ENCODE data around the gene ELOVL7.
"Not testable (repeated sequence)": the region's sequence is repeated elsewhere in the genome, so short reads cannot be mapped to it uniquely, and the experiment has no call there.

Gene ELOVL7

DNA sequence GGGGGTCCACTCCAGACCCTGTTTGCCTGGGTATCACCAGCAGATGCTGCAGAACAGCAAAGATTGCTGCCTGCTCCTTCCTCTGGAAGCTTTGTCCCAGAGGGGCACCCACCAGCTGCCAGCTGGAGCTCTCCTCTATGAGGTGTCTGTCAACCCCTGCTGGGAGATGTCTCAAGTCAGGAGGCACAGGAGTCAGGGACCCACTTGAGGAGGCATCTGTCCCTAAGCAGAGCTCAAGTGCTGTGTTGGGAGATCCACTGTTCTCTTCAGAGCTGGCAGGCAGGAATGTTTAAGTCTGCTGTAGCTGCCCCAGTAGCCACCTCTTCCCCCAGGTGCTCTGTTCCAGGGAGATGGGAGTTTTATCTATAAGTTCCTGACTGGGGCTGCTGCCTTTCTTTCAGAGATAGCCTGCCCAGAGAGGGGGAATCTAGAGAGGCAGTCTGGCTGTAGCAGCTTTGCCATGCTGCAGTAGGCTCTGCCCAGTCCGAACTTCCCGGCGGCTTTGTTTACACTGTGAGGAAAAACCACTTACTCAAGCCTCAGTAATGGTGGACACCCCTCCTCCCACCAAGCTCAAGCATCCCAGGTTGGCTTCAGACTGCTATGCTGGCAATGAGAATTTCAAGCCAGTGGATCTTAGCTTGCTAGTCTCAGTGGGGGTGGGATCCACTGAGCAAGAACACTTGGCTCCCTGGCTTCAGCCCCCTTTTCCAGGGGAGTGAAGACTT lies 128.7 kb downstream of the ELOVL7 start:
- not testable (repeated sequence) for DNase-seq (ENCODE audit: low read depth in 2 of 2)

DNA sequence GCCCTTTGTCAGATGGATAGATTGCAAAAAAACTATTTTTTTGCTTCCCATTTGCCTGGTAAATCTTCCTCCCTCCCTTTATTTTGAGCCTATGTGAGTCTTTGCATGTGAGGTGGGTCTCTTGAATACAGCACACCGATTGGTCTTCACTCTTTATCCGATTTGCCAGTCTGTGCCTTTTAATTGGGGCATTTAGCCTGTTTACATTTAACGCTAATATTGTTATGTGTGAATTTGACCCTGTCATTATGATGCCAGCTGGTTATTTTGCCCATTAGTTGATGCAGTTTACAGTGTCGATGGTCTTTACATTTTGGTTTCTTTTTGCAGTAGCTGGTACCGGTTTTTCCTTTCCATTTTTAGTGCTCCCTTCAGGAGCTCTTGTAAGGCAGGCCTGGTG lies 131.1 kb downstream of the ELOVL7 start:
- DNase-seq (ENCODE audit: low read depth in 2 of 2): no peak

DNA sequence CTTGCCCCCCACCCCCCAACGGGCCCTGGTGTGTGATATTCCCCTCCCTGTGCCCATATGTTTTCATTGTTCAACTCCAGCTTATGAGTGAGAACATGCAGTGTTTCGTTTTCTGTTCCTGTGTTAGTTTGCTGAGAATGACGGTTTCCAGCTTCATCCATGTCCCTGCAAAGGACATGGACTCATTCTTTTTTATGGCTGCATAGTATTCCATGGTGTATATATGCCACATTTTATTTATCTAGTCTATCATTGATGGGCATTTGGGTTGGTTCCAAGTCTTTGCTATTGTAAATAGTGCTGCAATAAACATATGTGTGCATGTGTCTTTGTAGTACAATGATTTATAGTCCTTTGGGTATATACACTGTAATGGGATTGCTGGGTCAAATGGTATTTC lies 132.2 kb downstream of the ELOVL7 start:
- DNase-seq (ENCODE audit: low read depth in 2 of 2): not testable (repeated sequence)

DNA sequence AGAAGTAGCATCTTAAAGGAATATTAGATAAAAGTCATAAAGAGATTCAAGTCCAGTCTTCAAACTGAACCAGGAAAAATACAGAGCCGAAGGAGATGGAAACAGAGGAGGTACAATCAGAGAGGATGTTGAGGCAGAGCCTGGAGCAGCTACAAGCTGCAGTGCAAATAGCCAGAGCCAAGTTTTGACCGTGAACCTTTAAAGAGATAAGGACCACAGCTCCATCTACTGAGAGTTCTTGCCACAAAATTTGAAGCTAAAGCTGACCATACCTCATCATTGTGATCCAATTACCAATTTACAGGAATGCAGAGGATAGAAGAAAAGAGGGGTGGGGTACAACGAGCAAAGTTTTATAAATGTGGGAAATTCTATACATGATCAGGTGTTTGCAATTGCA lies 133.7 kb downstream of the ELOVL7 start:
- no peak for DNase-seq (ENCODE audit: low read depth in 2 of 2)

DNA sequence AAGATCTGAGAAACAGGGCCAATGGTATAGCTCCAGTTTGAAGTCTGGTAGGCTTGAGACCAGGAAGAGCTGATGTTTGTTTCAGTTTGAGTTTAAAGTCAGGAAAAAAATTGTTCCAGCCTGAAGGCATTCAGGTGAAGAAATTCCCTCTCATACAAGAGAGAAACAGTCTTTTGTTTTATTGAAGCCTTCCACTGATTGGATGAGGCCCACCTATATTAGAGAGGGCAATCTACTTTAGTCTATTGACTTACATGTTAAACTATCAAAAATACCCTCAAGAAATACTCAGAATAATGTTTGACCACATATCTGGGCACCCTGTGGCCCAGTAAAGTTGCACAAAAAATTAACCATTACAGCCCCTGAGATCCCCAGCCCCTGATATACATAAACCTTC lies 138.9 kb downstream of the ELOVL7 start:
- DNase-seq (ENCODE audit: low read depth in 2 of 2): no peak

DNA sequence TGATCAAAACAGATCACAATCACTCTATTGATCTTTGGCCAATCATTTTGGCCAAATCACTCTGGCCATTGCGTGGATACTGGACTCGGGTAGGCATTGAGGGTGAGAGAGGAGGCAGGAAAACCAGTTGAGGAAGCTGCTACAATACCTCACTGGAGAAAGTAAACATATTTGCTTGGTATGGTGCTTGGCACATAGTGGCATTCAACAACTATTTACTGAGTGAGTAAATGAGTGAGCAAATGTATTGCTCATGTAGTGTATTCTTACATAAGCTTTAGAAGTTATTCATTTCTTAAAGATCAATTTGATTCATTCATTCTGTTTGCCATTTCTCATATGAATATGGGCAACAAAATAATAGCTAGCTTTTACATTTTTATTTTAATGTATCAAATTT lies 140.1 kb downstream of the ELOVL7 start:
- DNase-seq (ENCODE audit: low read depth in 2 of 2): no peak
